Common myeloid progenitor, CD34-positive (primary cell): Measurements from ENCODE around the gene DALRD3.

ENCODE experiments used
- CTCF ChIA-PET: fragments of 350-600 bp; sonication (Branson Sonifier 250); formaldehyde crosslinking; loops from one replicate; lab custom pipeline; 2021; ENCODE audit warnings: antibody characterized with exemption; lab: Charles Lee
- POLR2A ChIA-PET: fragments of 350-600 bp; sonication (Branson Sonifier 250); formaldehyde crosslinking; loops from one replicate; lab custom pipeline; 2021; ENCODE audit warnings: antibody characterized with exemption; lab: Charles Lee
- DNase-seq, 3 donors: peaks; one replicate each; pipeline versions ENCODE4 v3.0.0 to v3.0.0-alpha.2; 2013
- H3K27ac ChIP-seq, 2 experiments: 1 replicate in 1 of 2; 2 replicates in 1 of 2; pipeline ENCODE4 v1.7.0; 2013; ENCODE audit warnings: inconsistent platforms in 2 of 2, low read length in 2 of 2, mild to moderate bottlenecking in 2 of 2, low read depth in 1 of 2, moderate library complexity in 1 of 2; ENCODE audit not compliant: severe bottlenecking in 2 of 2, insufficient read depth in 1 of 2, poor library complexity in 1 of 2
- H3K27me3 ChIP-seq, 5 experiments: replicated peaks in 2 of 5; 1 replicate in 3 of 5; 2 replicates in 2 of 5; pipeline versions ENCODE4 v1.6.1 to v1.7.0; 2013; ENCODE audit warnings: low read length in 4 of 5, mild to moderate bottlenecking in 2 of 5, moderate library complexity in 2 of 5, inconsistent platforms in 1 of 5; ENCODE audit not compliant: insufficient read depth in 5 of 5, control insufficient read depth in 4 of 5
- H3K36me3 ChIP-seq, 4 experiments: 1 replicate in 2 of 4; 2 replicates in 2 of 4; pipeline versions ENCODE4 v1.6.1 to v1.7.0; 2013; ENCODE audit warnings: low read length in 3 of 4, control low read depth in 1 of 4, mild to moderate bottlenecking in 1 of 4; ENCODE audit not compliant: control insufficient read depth in 4 of 4, insufficient read depth in 4 of 4
- H3K4me1 ChIP-seq, 4 experiments: 1 replicate in 3 of 4; 2 replicates in 1 of 4; pipeline versions ENCODE4 v1.6.1 to v1.7.1; 2013; ENCODE audit warnings: low read length in 3 of 4, mild to moderate bottlenecking in 3 of 4, control low read depth in 1 of 4, inconsistent platforms in 1 of 4, moderate library complexity in 1 of 4; ENCODE audit not compliant: control insufficient read depth in 4 of 4, insufficient read depth in 4 of 4; ENCODE audit errors: control extremely low read depth in 1 of 4
- H3K4me3 ChIP-seq, 7 experiments: 1 replicate in 4 of 7; 2 replicates in 3 of 7; pipeline versions ENCODE4 v1.5.1 to v1.7.0; 2013; ENCODE audit warnings: mild to moderate bottlenecking in 7 of 7, low read length in 6 of 7, moderate library complexity in 6 of 7, inconsistent platforms in 2 of 7, low read depth in 2 of 7, control low read depth in 1 of 7; ENCODE audit not compliant: insufficient read depth in 4 of 7, control insufficient read depth in 1 of 7; ENCODE audit errors: extremely low read depth in 1 of 7
- H3K9me3 ChIP-seq, 5 experiments: 1 replicate in 4 of 5; 2 replicates in 1 of 5; pipeline versions ENCODE4 v1.6.1 to v1.7.1; 2013; ENCODE audit warnings: low read length in 4 of 5, mild to moderate bottlenecking in 2 of 5, inconsistent platforms in 1 of 5, low read depth in 1 of 5, moderate library complexity in 1 of 5; ENCODE audit not compliant: control insufficient read depth in 4 of 5, insufficient read depth in 2 of 5; ENCODE audit errors: control extremely low read depth in 1 of 5
- WGBS: methylation state at CpG from one replicate; pipeline ENCODE4 v1.1.5; 2013; ENCODE audit not compliant: insufficient coverage; 5-methylcytosine and 5-hydroxymethylcytosine counted together

The DALRD3 gene

DNA sequence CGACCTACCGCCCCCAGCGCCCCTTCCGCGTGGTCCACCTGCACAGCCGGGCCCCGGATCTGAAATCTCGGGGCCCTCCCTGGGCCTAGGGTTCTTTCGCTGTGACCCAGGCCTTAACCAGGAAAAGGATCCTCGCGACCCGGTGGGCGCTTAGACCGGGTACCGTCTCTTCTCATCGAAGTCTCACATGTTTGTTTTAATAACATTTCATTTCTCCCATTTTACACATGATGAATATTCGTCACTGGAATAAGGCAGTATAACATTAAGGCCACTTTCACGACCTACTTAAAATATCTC is 277 bp upstream of the DALRD3 start:
- ChIA-PET POLR2A (interaction anchor here (1.1 to 2.5 kb wide), 4 partner anchors 10 to 100 kb away, joined by 3 to 19 read pairs (median 8); partner anchors contain the start of genes ARIH2, IMPDH2, P4HTM and WDR6), CTCF (interaction anchor here (10.2 to 19.2 kb wide), 2 partner anchors 12 to 28 kb away, joined by 94 to 386 read pairs; partner anchors contain the start of genes P4HTM and WDR6)
- no peak for DNase-seq
- 5% methylated on average over 16 of the region's 18 CpGs for WGBS
- Histone ChIP-seq H3K9me3 (no peaks in the 10 kb centered on the region), H3K4me1 (peaks cover 6 to 50% (median 46%) of the 10 kb centered on the region in 4 experiments), H3K27ac (peak overlapping the region; percentile 33 to 79), H3K27me3 (no peaks in the 10 kb centered on the region), H3K36me3 (peaks cover 0 to 42% (median 30%) of the 10 kb centered on the region in 4 experiments), H3K4me3 (peak overlapping the region; percentile 57 to 92 (median 80))

DNA sequence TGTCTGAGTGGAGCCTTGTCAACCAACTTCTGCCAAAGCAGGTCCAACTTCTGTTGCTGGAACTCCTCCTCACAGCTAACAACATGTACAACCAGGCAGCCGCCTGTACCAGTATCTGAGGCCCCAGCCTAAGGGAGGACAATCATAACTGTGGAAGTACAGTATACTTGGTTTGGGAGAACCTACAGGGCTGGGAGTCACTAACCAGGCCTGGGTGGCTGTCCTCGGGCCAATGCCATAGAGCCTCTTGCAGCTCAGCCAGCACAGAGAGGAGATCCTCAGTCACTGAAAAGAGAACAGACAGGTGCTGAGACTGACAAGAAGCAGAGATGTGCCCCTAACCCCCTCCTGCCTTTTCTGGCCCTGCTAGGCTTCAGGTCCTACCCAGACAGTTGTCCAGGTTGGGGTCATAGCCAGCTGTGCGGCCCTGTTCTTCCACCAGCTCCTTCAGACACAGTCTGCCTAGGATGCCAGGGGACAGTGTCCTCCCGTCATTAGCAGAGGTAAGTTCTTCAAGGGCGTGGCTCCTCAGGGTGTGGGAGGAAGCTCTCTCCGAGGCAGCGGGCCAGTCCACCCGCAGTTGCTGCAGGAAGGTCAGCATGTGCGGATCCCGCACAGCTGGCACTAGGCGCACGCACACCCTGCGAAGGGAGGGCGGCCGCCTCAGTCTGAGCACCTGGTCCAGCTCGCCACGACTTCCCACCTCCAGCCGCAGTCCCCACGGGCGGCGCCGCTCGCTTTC is 980 bp downstream of the DALRD3 start:
- POLR2A ChIA-PET: interaction anchor here (1.1 to 2.3 kb wide), 3 partner anchors 10 to 28 kb away, joined by 3 to 10 read pairs (median 7); partner anchors contain the start of genes P4HTM and WDR6
- Histone ChIP-seq H3K27me3 (no peaks in the 10 kb centered on the region), H3K27ac (peak overlapping the region in 1 of 2 experiments; percentile 79), H3K4me3 (peak overlapping the region; percentile 57 to 92 (median 80)), H3K36me3 (peaks cover 0 to 44% (median 38%) of the 10 kb centered on the region in 4 experiments), H3K4me1 (peaks cover 6 to 40% (median 35%) of the 10 kb centered on the region in 4 experiments), H3K9me3 (no peaks in the 10 kb centered on the region)
- no peak for DNase-seq
- WGBS: 10% methylated on average over 23 of the region's 23 CpGs
- CTCF ChIA-PET: interaction anchor here (0.9 to 19.2 kb wide), 3 partner anchors 10 to 26 kb away, joined by 3 to 386 read pairs (median 94); partner anchors contain the start of genes P4HTM and WDR6

DNA sequence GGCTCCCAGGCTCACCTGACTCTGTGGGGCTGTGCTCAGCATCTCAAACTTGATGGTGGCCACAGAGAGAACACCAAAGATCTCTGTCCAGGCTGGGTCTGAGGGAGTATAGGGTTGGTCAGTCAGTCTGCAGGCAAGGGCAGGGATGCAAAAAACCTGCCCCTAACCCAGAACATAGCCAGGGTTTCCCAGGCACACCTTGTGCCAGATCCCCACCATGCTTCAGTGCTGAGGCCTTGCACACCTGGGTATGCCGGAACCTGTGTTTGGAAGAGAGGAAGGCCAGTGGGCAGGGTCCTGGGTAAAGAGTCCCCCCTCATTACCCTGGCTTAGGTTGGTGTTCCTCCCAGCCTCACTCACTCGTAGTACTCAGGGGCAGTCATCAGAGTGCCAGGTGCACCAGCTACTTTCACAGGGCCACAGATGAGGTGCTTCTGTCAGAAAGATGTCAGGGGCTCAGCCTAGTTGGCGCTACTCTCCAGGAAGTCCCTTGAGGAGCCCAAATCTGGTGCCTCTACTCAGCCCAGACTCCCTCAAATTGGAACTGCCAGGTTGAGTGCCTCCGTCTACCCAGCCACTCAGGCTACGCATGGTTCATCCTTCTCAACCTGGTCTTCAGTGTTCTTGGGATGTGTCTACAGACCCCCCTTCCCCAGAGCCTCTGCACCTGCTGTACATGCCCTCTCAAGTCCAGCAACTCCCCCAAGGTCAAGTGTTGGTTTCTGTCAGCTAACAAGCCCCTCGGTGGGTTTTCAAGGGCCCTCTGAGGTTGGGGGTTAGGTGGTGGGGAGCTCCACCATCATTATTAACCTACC is 1.8 kb downstream of the DALRD3 start:
- ChIA-PET POLR2A (interaction anchor here (1.1 to 2.3 kb wide), 3 partner anchors 9 to 27 kb away, joined by 3 to 10 read pairs (median 7); partner anchors contain the start of genes P4HTM and WDR6), CTCF (interaction anchor here (4.2 to 19.2 kb wide), 3 partner anchors 10 to 26 kb away, joined by 14 to 386 read pairs (median 94); partner anchors contain the start of genes P4HTM and WDR6)
- Histone ChIP-seq H3K4me3 (peak overlapping the region in 1 of 7 experiments; percentile 92), H3K36me3 (peaks cover 2 to 52% (median 46%) of the 10 kb centered on the region in 4 experiments), H3K9me3 (no peaks in the 10 kb centered on the region), H3K27ac (no peak overlapping the region), H3K4me1 (peaks cover 6 to 34% (median 32%) of the 10 kb centered on the region in 4 experiments), H3K27me3 (no peaks in the 10 kb centered on the region)
- DNase-seq: no peak
- 95% methylated on average over 6 of the region's 6 CpGs for WGBS

DNA sequence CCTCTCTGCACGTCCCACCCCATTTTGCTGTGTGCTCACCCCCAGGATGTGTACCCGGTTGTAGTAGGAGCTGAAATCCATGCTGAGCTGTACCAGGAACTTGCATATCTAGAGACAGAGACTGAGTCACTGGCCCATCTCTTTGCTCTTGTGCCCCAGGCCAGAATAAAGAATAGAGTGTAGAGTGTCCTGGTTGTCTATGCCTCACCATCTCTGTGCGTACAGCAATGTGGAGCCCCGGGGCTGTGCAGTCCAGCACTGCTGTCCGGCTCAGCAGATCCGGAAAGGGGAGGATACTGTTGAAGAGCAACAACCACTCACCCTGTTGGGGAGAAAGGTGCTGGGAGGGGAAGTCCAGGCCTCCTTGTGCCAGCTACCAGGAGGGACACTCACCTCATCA is 2.6 kb downstream of the DALRD3 start:
- peaks cover 3 to 57% (median 50%) of the 10 kb centered on the region in 4 experiments for H3K36me3 ChIP-seq
- no peaks in the 10 kb centered on the region for H3K27me3 ChIP-seq
- CTCF ChIA-PET: interaction anchor here (4.2 to 19.2 kb wide), 3 partner anchors 9 to 25 kb away, joined by 14 to 386 read pairs (median 94); partner anchors contain the start of genes P4HTM and WDR6
- no peak overlapping the region for H3K4me3 ChIP-seq
- H3K9me3 ChIP-seq: no peaks in the 10 kb centered on the region
- H3K4me1 ChIP-seq: peaks cover 6 to 34% (median 32%) of the 10 kb centered on the region in 4 experiments
- no peak overlapping the region for H3K27ac ChIP-seq
- DNase-seq: no peak
- 92% methylated on average over 5 of the region's 6 CpGs for WGBS
- POLR2A ChIA-PET: no interaction called here

DNA sequence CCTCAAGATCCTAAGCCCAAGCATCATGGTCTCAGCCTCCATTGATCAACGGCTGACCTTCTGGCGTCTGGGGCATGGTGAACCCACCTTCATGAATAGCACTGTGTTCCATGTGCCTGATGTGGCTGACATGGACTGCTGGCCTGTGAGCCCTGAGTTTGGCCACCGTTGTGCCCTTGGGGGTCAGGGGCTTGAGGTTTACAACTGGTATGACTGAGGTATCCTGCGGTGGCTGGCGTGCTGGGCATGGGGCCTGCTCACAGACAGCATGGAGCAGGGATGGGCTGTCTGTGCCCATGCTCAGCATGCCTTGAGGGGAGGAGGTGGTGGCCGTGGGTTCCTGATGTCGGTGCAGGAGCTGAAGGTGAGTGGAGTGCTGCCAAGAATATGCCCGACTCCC is 3.3 kb downstream of the DALRD3 start:
- POLR2A ChIA-PET: no interaction called here
- DNase-seq: no peak
- Histone ChIP-seq H3K36me3 (peaks cover 3 to 57% (median 50%) of the 10 kb centered on the region in 4 experiments), H3K27ac (no peak overlapping the region), H3K9me3 (no peaks in the 10 kb centered on the region), H3K4me1 (peaks cover 4 to 29% (median 25%) of the 10 kb centered on the region in 4 experiments), H3K4me3 (no peak overlapping the region), H3K27me3 (no peaks in the 10 kb centered on the region)
- CTCF ChIA-PET: interaction anchor here (1.4 to 19.2 kb wide), 4 partner anchors 8 to 45 kb away, joined by 5 to 386 read pairs (median 54); partner anchors contain the start of genes P4HTM and WDR6
- 99% methylated on average over 7 of the region's 8 CpGs for WGBS

DNA sequence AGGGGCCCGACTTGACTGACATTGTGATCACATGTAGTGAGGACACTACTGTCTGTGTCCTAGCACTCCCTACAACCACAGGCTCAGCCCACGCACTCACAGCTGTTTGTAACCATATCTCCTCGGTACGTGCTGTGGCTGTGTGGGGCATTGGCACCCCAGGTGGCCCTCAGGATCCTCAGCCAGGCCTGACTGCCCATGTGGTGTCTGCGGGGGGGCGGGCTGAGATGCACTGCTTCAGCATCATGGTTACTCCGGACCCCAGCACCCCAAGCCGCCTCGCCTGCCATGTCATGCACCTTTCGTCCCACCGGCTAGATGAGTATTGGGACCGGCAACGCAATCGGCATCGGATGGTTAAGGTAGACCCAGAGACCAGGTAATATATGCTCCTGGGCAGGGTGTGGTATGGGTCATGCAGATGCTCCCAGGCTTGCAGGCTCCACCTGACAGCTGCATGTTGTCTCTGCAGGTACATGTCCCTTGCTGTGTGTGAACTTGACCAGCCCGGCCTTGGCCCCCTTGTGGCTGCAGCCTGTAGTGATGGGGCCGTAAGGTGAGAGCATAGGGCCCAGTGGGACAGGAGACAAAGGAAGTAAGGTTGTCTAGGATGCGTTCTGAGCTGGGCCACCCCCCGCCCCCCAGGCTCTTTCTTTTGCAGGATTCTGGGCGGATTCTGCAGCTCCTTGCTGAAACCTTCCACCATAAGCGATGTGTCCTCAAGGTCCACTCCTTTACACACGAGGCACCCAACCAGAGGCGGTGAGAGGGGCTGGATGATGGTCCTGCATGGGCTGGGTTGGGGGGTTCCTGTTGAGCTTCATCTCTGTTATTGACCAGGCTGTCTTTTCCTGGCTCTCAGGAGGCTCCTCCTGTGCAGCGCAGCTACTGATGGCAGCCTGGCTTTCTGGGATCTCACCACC is 4.4 kb downstream of the DALRD3 start:
- no peaks in the 10 kb centered on the region for H3K9me3 ChIP-seq
- ChIA-PET POLR2A (interaction anchor here (1.2 to 2.0 kb wide), 5 partner anchors 10 to 28 kb away, joined by 3 to 4 read pairs (median 3); partner anchors contain the start of gene P4HTM), CTCF (interaction anchor here (0.5 to 19.2 kb wide), 9 partner anchors 7 to 475 kb away, joined by 3 to 386 read pairs (median 5); partner anchors contain the start of genes IMPDH2, NDUFAF3, P4HTM and WDR6)
- peaks cover 3 to 63% (median 52%) of the 10 kb centered on the region in 4 experiments for H3K36me3 ChIP-seq
- no peaks in the 10 kb centered on the region for H3K27me3 ChIP-seq
- peak; percentile 50 to 64 (median 61) for DNase-seq
- peaks cover 0 to 18% (median 15%) of the 10 kb centered on the region in 4 experiments for H3K4me1 ChIP-seq
- H3K4me3 ChIP-seq: no peak overlapping the region
- H3K27ac ChIP-seq: no peak overlapping the region
- 94% methylated on average over 21 of the region's 24 CpGs for WGBS
